OCI-LY7 (cell line): ENCODE measurements around the gene SPACA5B. TPM values are rescaled to one million over a fixed set of nuclear protein-coding genes. Genes with fewer than 3 reads are reported as not detected.
"Not testable (repeated sequence)": the region's sequence is repeated elsewhere in the genome, so short reads cannot be mapped to it uniquely, and the experiment has no call there.

ENCODE experiments used
- Bru-seq: library from RNA; stranded (reverse); fragments of 400-500 nt; gene quantifications from one replicate; lab custom pipeline; 2021; lab: Mats Ljungman, UMichigan
- BruChase-seq, 2 experiments: library from RNA; stranded (reverse); fragments of 400-500 nt; gene quantifications; one replicate each; lab custom pipeline; 2021; lab: Mats Ljungman, UMichigan
- BruUV-seq: library from RNA; stranded (reverse); fragments of 400-500 nt; replicated peaks from 2 replicates; lab custom pipeline; 2021; lab: Mats Ljungman, UMichigan
- CTCF ChIA-PET: fragments of 300-600 bp; sonication (Branson Sonifier 250); formaldehyde crosslinking; loops from one replicate; lab custom pipeline; 2022; ENCODE audit warnings: antibody characterized with exemption; ENCODE audit not compliant: unreplicated experiment; lab: Charles Lee
- POLR2A ChIA-PET: fragments of 300-600 bp; sonication (Branson Sonifier 250); formaldehyde crosslinking; loops from one replicate; lab custom pipeline; 2022; ENCODE audit warnings: antibody characterized with exemption; lab: Charles Lee
- DNase-seq: peaks from one replicate; pipeline ENCODE4 v3.0.0-alpha.2; 2015; ENCODE audit warnings: low spot score
- H2AFZ ChIP-seq: fragments of 200-600 bp; sonication (generic), shearing (Covaris generic); 2 replicates; pipeline ENCODE4 v1.6.1; 2014; ENCODE audit warnings: mild to moderate bottlenecking, antibody characterized with exemption, low read length, moderate library complexity
- H3K27ac ChIP-seq: fragments of 200-600 bp; sonication (generic); 2 replicates; pipeline ENCODE4 v1.5.1; 2014; ENCODE audit warnings: mixed run types, low read depth, mild to moderate bottlenecking, moderate library complexity, low read length, inconsistent platforms; ENCODE audit not compliant: poor library complexity, severe bottlenecking
- H3K36me3 ChIP-seq: fragments of 200-600 bp; sonication (generic); 2 replicates; pipeline ENCODE4 v1.6.1; 2014; ENCODE audit warnings: mild to moderate bottlenecking, antibody characterized with exemption, low read length, moderate library complexity, mixed read lengths; ENCODE audit not compliant: insufficient read depth
- H3K4me1 ChIP-seq: fragments of 200-600 bp; sonication (generic); 2 replicates; pipeline ENCODE4 v1.5.1; 2014; ENCODE audit warnings: mild to moderate bottlenecking, low read length; ENCODE audit not compliant: insufficient read depth, poor library complexity, severe bottlenecking
- H3K4me2 ChIP-seq: fragments of 200-600 bp; sonication (generic); 2 replicates; pipeline ENCODE4 v1.6.1; 2014; ENCODE audit warnings: mild to moderate bottlenecking, low read length
- H3K4me3 ChIP-seq: fragments of 200-600 bp; sonication (generic); 2 replicates; pipeline ENCODE4 v1.5.1; 2014; ENCODE audit warnings: mild to moderate bottlenecking, low read depth, low read length; ENCODE audit not compliant: poor library complexity, severe bottlenecking
- H3K79me2 ChIP-seq: fragments of 200-600 bp; sonication (generic); 2 replicates; pipeline ENCODE4 v1.6.1; 2016; ENCODE audit warnings: low read depth, mild to moderate bottlenecking, low read length, moderate library complexity, mixed read lengths; ENCODE audit not compliant: insufficient read depth
- H3K9me2 ChIP-seq: fragments of 200-600 bp; sonication (generic); 2 replicates; pipeline ENCODE4 v1.6.1; 2016; ENCODE audit warnings: mild to moderate bottlenecking, low read length, mixed read lengths; ENCODE audit not compliant: insufficient read depth
- H3K9me3 ChIP-seq: fragments of 200-600 bp; sonication (generic); 2 replicates; pipeline ENCODE4 v1.6.1; 2014; ENCODE audit warnings: mild to moderate bottlenecking, mixed run types, low read length, mixed read lengths
- H4K20me1 ChIP-seq: fragments of 200-600 bp; sonication (generic); 2 replicates; pipeline ENCODE4 v1.6.1; 2014; ENCODE audit warnings: mild to moderate bottlenecking, antibody characterized with exemption, low read length, moderate library complexity, mixed read lengths; ENCODE audit not compliant: insufficient read depth
- EZH2phosphoT487 ChIP-seq: fragments of 200-600 bp; sonication (generic); IDR thresholded peaks from 2 replicates; pipeline ENCODE4 v1.6.1; 2018; ENCODE audit warnings: low read depth, borderline replicate concordance, mild to moderate bottlenecking, mixed run types, antibody characterized with exemption, low read length, moderate library complexity, mixed read lengths
- intact Hi-C: fragments of 100-400 bp; cut with micrococcal nuclease; formaldehyde crosslinking; loops from one replicate; pipeline ENCODE4 v1.10.0; 2022; ENCODE audit not compliant: unreplicated experiment
- long read RNA-seq: library from polyadenylated mRNA; stranded (forward); transcript quantifications from one replicate; pipeline ENCODE4 v2.0.0, GENCODE V29; 2022
- total RNA-seq, 2 experiments: library from RNA; depleted of rRNA in 1 of 2; stranded (reverse); fragments of >200 nt in 1 of 2; shearing (Covaris generic) in 1 of 2; gene quantifications; 2 replicates each; pipeline ENCODE4 v1.2.3, GENCODE V29; 2014 to 2022
- TF ChIP-seq, protein P1 (sequence below): fragments of 200-600 bp; sonication (generic); conservative IDR thresholded peaks from 2 replicates; pipeline ENCODE4 v1.5.1; 2014; ENCODE audit warnings: mild to moderate bottlenecking, antibody characterized with exemption, low read length, moderate library complexity, mixed read lengths

SPACA5B gene
- not detected in 2 replicates for total RNA-seq (2014; rRNA removed; shearing (Covaris generic))
- not detected in 2 replicates for total RNA-seq (2022)
- Bru-seq, nascent RNA = not detected
- BruChase-seq, experiment 1, labeled RNA remaining after a 6-hour chase = not detected
- BruChase-seq, experiment 2, labeled RNA remaining after a 2-hour chase = not detected
- long read RNA-seq = 0 reads

DNA sequence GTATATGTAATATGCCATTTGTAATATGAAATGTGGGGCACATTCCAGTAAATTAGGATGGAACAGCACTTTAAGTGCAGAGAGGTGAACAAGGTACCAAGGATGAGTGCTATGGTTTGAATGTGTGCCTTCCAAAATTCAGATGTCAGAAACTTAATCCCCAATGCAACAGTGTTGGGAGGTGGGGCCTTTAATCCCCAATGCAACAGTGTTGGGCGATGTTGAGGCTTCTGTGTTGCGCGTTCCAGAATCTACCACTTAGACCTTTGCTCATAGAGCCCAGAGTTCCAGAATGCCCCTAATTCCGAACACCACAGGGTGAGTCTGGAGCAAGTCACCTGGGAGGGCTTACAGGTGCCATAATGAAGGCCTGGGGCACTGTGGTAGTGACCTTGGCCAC, at the start of gene SPACA5B:
Gene SPACA5B (plus strand): TSS at position 301 of the 400 bp plus-strand sequence. CDS start 62 bp downstream, at position 363.
- H3K4me2 ChIP-seq, H3K4me3 ChIP-seq, H3K27ac ChIP-seq, H2AFZ ChIP-seq, H3K9me3 ChIP-seq, DNase-seq, H3K9me2 ChIP-seq, H3K79me2 ChIP-seq, intact Hi-C loops, H3K4me1 ChIP-seq, H3K36me3 ChIP-seq, H4K20me1 ChIP-seq, BruUV-seq, POLR2A ChIA-PET, CTCF ChIA-PET: not testable (repeated sequence)

DNA sequence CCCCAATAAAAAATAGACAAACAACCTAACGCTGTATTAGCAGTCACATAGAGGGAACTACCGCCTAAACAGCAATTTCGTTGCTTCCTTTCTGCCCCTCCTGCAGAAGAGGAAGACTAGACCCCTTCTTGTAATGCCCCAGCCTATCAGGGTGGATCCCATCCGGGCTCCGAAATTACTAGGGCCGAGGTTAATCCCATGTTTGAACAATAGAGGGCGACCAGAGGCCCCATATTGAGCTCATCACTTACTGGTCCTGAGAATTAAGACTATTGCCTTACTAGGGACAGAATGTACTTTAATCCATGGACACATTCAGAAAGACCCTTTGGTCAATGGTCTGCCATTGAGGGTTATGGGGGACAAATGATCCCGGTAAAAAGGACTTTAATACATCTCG, 47.2 kb upstream of the SPACA5B start:
- Histone ChIP-seq H3K9me2 (no peaks in the 10 kb centered on the region), H3K36me3 (no peaks in the 10 kb centered on the region), H3K4me2 (no peak overlapping the region), H3K27ac (no peak overlapping the region), H3K79me2 (no peaks in the 10 kb centered on the region), H2AFZ (peak overlapping the region; percentile 46; the same call in 1 of the 2 replicates), H3K9me3 (no peaks in the 10 kb centered on the region), H4K20me1 (no peaks in the 10 kb centered on the region), H3K4me3 (no peak overlapping the region), H3K4me1 (no peaks in the 10 kb centered on the region)
- no TSS peak for BruUV-seq
- peak; percentile 56 for DNase-seq
- ChIA-PET POLR2A (no interaction called here), CTCF (no interaction called here)
- no peak for TF ChIP-seq EZH2phosphoT487
- TF ChIP-seq, protein P1, sequence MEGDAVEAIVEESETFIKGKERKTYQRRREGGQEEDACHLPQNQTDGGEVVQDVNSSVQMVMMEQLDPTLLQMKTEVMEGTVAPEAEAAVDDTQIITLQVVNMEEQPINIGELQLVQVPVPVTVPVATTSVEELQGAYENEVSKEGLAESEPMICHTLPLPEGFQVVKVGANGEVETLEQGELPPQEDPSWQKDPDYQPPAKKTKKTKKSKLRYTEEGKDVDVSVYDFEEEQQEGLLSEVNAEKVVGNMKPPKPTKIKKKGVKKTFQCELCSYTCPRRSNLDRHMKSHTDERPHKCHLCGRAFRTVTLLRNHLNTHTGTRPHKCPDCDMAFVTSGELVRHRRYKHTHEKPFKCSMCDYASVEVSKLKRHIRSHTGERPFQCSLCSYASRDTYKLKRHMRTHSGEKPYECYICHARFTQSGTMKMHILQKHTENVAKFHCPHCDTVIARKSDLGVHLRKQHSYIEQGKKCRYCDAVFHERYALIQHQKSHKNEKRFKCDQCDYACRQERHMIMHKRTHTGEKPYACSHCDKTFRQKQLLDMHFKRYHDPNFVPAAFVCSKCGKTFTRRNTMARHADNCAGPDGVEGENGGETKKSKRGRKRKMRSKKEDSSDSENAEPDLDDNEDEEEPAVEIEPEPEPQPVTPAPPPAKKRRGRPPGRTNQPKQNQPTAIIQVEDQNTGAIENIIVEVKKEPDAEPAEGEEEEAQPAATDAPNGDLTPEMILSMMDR = peak; percentile 74
- intact Hi-C loops = no loop called here

GRCh38 chrX:48083706-48084105, 46.7 kb upstream of the SPACA5B start:
- H3K4me1 ChIP-seq = no peaks in the 10 kb centered on the region
- H4K20me1 ChIP-seq = no peaks in the 10 kb centered on the region
- no peak overlapping the region for H3K4me3 ChIP-seq
- BruUV-seq = no TSS peak
- no peak overlapping the region for H3K27ac ChIP-seq
- ChIA-PET POLR2A (no interaction called here), CTCF (no interaction called here)
- no peaks in the 10 kb centered on the region for H3K9me3 ChIP-seq
- H3K79me2 ChIP-seq = no peaks in the 10 kb centered on the region
- H2AFZ ChIP-seq = no peak overlapping the region
- TF ChIP-seq EZH2phosphoT487 = no peak
- TF ChIP-seq, protein P1 = no peak
- no peaks in the 10 kb centered on the region for H3K36me3 ChIP-seq
- H3K4me2 ChIP-seq = no peak overlapping the region
- intact Hi-C loops = no loop called here
- no peaks in the 10 kb centered on the region for H3K9me2 ChIP-seq
- DNase-seq = no peak
